CD14-positive monocyte (primary cell): ENCODE results near the gene PGM2. TPM values are rescaled to one million over a fixed set of nuclear protein-coding genes. Genes with fewer than 3 reads are reported as not detected.
A peak's percentile ranks its signal among the peaks of the same experiment; 100 is the strongest.

Experiments used
- DNase-seq, 3 donors: peaks; one replicate each; pipeline ENCODE4 v3.0.0-alpha.2; 2011 to 2022
- H2AFZ ChIP-seq: 2 replicates; pipeline ENCODE4 v1.6.0; 2012; ENCODE audit warnings: mild to moderate bottlenecking, low read depth, low read length, inconsistent platforms; ENCODE audit not compliant: insufficient read depth, poor library complexity, severe bottlenecking
- H3K27ac ChIP-seq, 2 donors: 1 replicate in 1 of 2; 2 replicates in 1 of 2; pipeline ENCODE4 v1.5.1; 2012 to 2013; ENCODE audit warnings: low read length in 2 of 2, control low read depth in 1 of 2, inconsistent platforms in 1 of 2, low read depth in 1 of 2, mild to moderate bottlenecking in 1 of 2
- H3K27me3 ChIP-seq, 2 donors: one replicate each; pipeline versions ENCODE4 v1.6.0 to v1.6.1; 2011 to 2013; ENCODE audit warnings: low read length in 2 of 2; ENCODE audit not compliant: control insufficient read depth in 2 of 2, insufficient read depth in 2 of 2
- H3K36me3 ChIP-seq, 2 donors: replicated peaks in 1 of 2; 1 replicate in 1 of 2; 2 replicates in 1 of 2; pipeline versions ENCODE4 v1.5.1 to v1.6.1; 2012 to 2013; ENCODE audit warnings: low read length in 2 of 2, control low read depth in 1 of 2, inconsistent platforms in 1 of 2, mild to moderate bottlenecking in 1 of 2; ENCODE audit not compliant: insufficient read depth in 2 of 2, control insufficient read depth in 1 of 2
- H3K4me1 ChIP-seq, 2 donors: 1 replicate in 1 of 2; 2 replicates in 1 of 2; pipeline versions ENCODE4 v1.5.1 to v1.6.1; 2012 to 2013; ENCODE audit warnings: low read length in 2 of 2, control low read depth in 1 of 2, inconsistent platforms in 1 of 2, mild to moderate bottlenecking in 1 of 2, moderate library complexity in 1 of 2; ENCODE audit not compliant: insufficient read depth in 2 of 2, control insufficient read depth in 1 of 2
- H3K4me2 ChIP-seq: replicated peaks from 2 replicates; pipeline ENCODE3; 2012; ENCODE audit warnings: low read length, moderate library complexity, mild to moderate bottlenecking; ENCODE audit not compliant: poor library complexity, severe bottlenecking; ENCODE audit errors: extremely low read depth
- H3K4me3 ChIP-seq, 3 experiments: fragments of 200-600 bp in 1 of 3; sonication (generic) in 1 of 3; replicated peaks in 1 of 3; 1 replicate in 2 of 3; 2 replicates in 1 of 3; pipeline ENCODE4 v1.5.1; 2011 to 2013; ENCODE audit warnings: low read length in 3 of 3, mild to moderate bottlenecking in 3 of 3, control low read depth in 2 of 3, low read depth in 2 of 3, inconsistent platforms in 1 of 3, moderate library complexity in 1 of 3
- H3K79me2 ChIP-seq: 2 replicates; pipeline ENCODE4 v1.6.0; 2012; ENCODE audit warnings: mild to moderate bottlenecking, control low read depth, inconsistent platforms, low read length, moderate library complexity; ENCODE audit not compliant: insufficient read depth
- H3K9ac ChIP-seq: 2 replicates; pipeline ENCODE4 v1.6.0; 2017; ENCODE audit warnings: low read length, mild to moderate bottlenecking; ENCODE audit not compliant: insufficient read depth, poor library complexity, severe bottlenecking
- H3K9me3 ChIP-seq, 2 donors: replicated peaks in 1 of 2; 1 replicate in 1 of 2; 2 replicates in 1 of 2; pipeline versions ENCODE4 v1.5.1 to v1.6.1; 2012 to 2013; ENCODE audit warnings: low read length in 2 of 2, control low read depth in 1 of 2; ENCODE audit not compliant: control insufficient read depth in 1 of 2, insufficient read depth in 1 of 2
- H4K20me1 ChIP-seq: 2 replicates; pipeline ENCODE4 v1.6.0; 2012; ENCODE audit warnings: mild to moderate bottlenecking, low read length, control low read depth, moderate library complexity; ENCODE audit not compliant: insufficient read depth
- H3K27ac Mint-ChIP-seq, 7 donors: one replicate each; pipeline ENCODE4 v1.8.0; 2020; ENCODE audit warnings: mild to moderate bottlenecking in 7 of 7, mixed read lengths in 7 of 7, moderate library complexity in 6 of 7, inconsistent platforms in 2 of 7
- H3K27me3 Mint-ChIP-seq, 3 donors: one replicate each; pipeline ENCODE4 v1.8.0; 2021 to 2022; ENCODE audit warnings: low read depth in 3 of 3, mild to moderate bottlenecking in 3 of 3, mixed read lengths in 3 of 3, moderate library complexity in 3 of 3, inconsistent platforms in 1 of 3
- H3K36me3 Mint-ChIP-seq, 2 donors: one replicate each; pipeline ENCODE4 v1.8.0; 2020; ENCODE audit warnings: mixed read lengths in 2 of 2, inconsistent platforms in 1 of 2, mild to moderate bottlenecking in 1 of 2
- H3K4me1 Mint-ChIP-seq: one replicate; pipeline ENCODE4 v1.8.0; 2020; ENCODE audit warnings: mild to moderate bottlenecking, mixed read lengths
- H3K4me3 Mint-ChIP-seq, 2 donors: one replicate each; pipeline ENCODE4 v1.8.0; 2020; ENCODE audit warnings: mild to moderate bottlenecking in 2 of 2, mixed read lengths in 2 of 2, moderate library complexity in 1 of 2
- H3K9me3 Mint-ChIP-seq, 7 donors: one replicate each; pipeline ENCODE4 v1.8.0; 2020 to 2022; ENCODE audit warnings: mixed read lengths in 7 of 7, mild to moderate bottlenecking in 6 of 7, moderate library complexity in 6 of 7, inconsistent platforms in 2 of 7
- CTCF ChIP-seq: fragments of 200-600 bp; IDR thresholded peaks from one replicate; pipeline ENCODE4 v1.8.0; 2022; ENCODE audit warnings: antibody characterized with exemption, mild to moderate bottlenecking
- WGBS: methylation state at CpG from one replicate; pipeline ENCODE4 v1.1.5; 2013; ENCODE audit warnings: missing lambda C conversion rate; ENCODE audit not compliant: insufficient coverage; 5-methylcytosine and 5-hydroxymethylcytosine counted together
- intact Hi-C, 2 donors: fragments of 100-400 bp; cut with micrococcal nuclease; formaldehyde crosslinking; loops; one replicate each; pipeline versions ENCODE4 v1.15.0 to v1.15.1; 2023
- polyA plus RNA-seq, 3 donors: library from polyadenylated mRNA; depleted of rRNA in 1 of 3; unstranded in 2 of 3; stranded (reverse) in 1 of 3; fragments of 300-500 nt in 2 of 3; fragments of >200 nt in 1 of 3; fragmentation: Illumina TruSeq in 2 of 3; gene quantifications; 1 replicate in 2 of 3; 2 replicates in 1 of 3; pipeline ENCODE4 v1.2.3, GENCODE V29; 2012 to 2021

Gene PGM2
- polyA plus RNA-seq, 3 donors = 17.8 to 48.6 (median 46.2) TPM

DNA sequence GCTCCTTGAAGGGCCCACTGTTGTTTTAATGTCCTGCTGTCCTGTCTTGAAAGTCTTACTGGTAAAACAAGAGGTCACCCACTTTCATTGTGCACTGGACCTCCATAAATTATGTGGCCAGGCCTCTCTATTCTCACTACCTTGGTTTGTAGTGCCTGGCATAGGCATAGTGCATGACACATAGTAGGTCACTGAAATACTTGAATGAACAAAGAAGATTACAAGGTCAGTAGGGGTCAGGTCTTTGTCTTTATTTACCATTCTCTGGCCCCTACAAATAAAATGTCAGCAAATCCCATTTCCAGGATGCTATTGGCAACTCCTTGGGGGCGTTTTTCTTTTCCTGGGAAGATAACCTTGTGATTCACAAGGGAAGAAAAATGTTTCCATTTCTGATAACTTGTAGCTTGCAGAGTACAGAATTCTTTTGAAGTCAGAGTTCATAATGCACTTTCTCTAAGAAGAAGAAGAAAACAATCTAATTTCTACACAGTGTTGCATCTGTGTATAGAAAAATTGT lies 1.4 kb downstream of the PGM2 start:
- H3K27ac ChIP-seq = peak overlapping the region in 1 of 2 donors; percentile 86

GRCh38 chr4:37828843-37829242 lies 2.4 kb downstream of the PGM2 start:
- intact Hi-C loops = loop anchor here in 1 of 2 donors (10.0 kb wide), 2 partner anchors 66 to 224 kb away; partner anchors contain the start of gene TBC1D1
- Histone ChIP-seq H3K79me2 (peaks cover 75% of the 10 kb centered on the region), H3K9ac (no peak overlapping the region), H4K20me1 (peaks cover 11% of the 10 kb centered on the region), H3K9me3 (no peaks in the 10 kb centered on the region), H2AFZ (no peak overlapping the region), H3K27me3 (no peaks in the 10 kb centered on the region), H3K36me3 (peaks cover 28 to 41% of the 10 kb centered on the region in 2 donors), H3K4me1 (peaks cover 23 to 33% of the 10 kb centered on the region in 2 donors), H3K27ac (no peak overlapping the region), H3K4me2 (no peak overlapping the region), H3K4me3 (no peak overlapping the region)
- no CpG with 5 or more reads among the region's 3 CpGs for WGBS
- H3K9me3 Mint-ChIP-seq = no peaks in the 10 kb centered on the region
- H3K27ac Mint-ChIP-seq = no peak overlapping the region
- TF ChIP-seq CTCF = no peak
- H3K4me3 Mint-ChIP-seq = no peak overlapping the region
- H3K4me1 Mint-ChIP-seq = peaks cover 44% of the 10 kb centered on the region
- H3K36me3 Mint-ChIP-seq = peaks cover 32 to 38% of the 10 kb centered on the region in 2 donors
- no peaks in the 10 kb centered on the region for H3K27me3 Mint-ChIP-seq
- DNase-seq = no peak

More for the DNA sequence above, 1.4 kb downstream of the PGM2 start:
- peaks cover 27 to 31% of the 10 kb centered on the region in 2 donors for H3K36me3 Mint-ChIP-seq
- peaks cover 0 to 2% (median 0%) of the 10 kb centered on the region in 7 donors for H3K9me3 Mint-ChIP-seq
- peak overlapping the region; percentile 87 for H3K9ac ChIP-seq
- peaks cover 25 to 32% of the 10 kb centered on the region in 2 donors for H3K36me3 ChIP-seq
- WGBS = no CpG with 5 or more reads among the region's 1 CpG
- intact Hi-C loops = loop anchor here in 1 of 2 donors (10.0 kb wide), 2 partner anchors 67 to 223 kb away; partner anchors contain the start of gene TBC1D1
- H3K27ac Mint-ChIP-seq = peak overlapping the region in 4 of 7 donors; percentile 66 to 96 (median 84)
- peaks cover 66% of the 10 kb centered on the region for H3K79me2 ChIP-seq
- no peaks in the 10 kb centered on the region for H3K9me3 ChIP-seq
- peaks cover 0 to 2% (median 0%) of the 10 kb centered on the region in 3 donors for H3K27me3 Mint-ChIP-seq
- H3K27me3 ChIP-seq = no peaks in the 10 kb centered on the region
- peak overlapping the region in 2 of 3 experiments; percentile 53 to 99 for H3K4me3 ChIP-seq
- H3K4me2 ChIP-seq = peak overlapping the region; percentile 99
- peaks cover 23 to 33% of the 10 kb centered on the region in 2 donors for H3K4me1 ChIP-seq
- peaks cover 11% of the 10 kb centered on the region for H4K20me1 ChIP-seq
- H3K4me1 Mint-ChIP-seq = peaks cover 44% of the 10 kb centered on the region
- H3K4me3 Mint-ChIP-seq = peak overlapping the region; percentile 98 to 100
- no peak for DNase-seq
- TF ChIP-seq CTCF = no peak
- peak overlapping the region; percentile 100 for H2AFZ ChIP-seq
